ENCODE measurements around the gene PIP5K1A.

- TF ChIP-seq CTCF (IDR thresholded peaks at IDR 0.05; ENCODE audit: low read depth, low read length, missing input control) (peak; percentile 14), ATF3 (IDR thresholded peaks at IDR 0.05) (peak; percentile 87), SP1 (IDR thresholded peaks at IDR 0.05) (peak; percentile 88), RAD21 (IDR thresholded peaks at IDR 0.05) (peak; percentile 48 to 55), YY1 (IDR thresholded peaks at IDR 0.05) (peak; percentile 96)
Measured at GRCh38 chr1:151165738-151166504, 32.4 kb upstream of the PIP5K1A start, which contains the start of the genes LYSMD1 and SCNM1.

All from liver (tissue), 3 donors.